K562 (cell line): Measurements from ENCODE around the gene GAPDHS.

Source experiments
- KLF16 ChIP-seq: IDR thresholded peaks from 2 replicates; pipeline ENCODE4 v1.6.1; 2016; ENCODE audit warnings: antibody characterized with exemption
- ZBTB7A ChIP-seq: IDR thresholded peaks from 2 replicates; pipeline ENCODE4 v1.6.1; 2011; ENCODE audit warnings: low read depth, mild to moderate bottlenecking, low read length, moderate library complexity, borderline replicate concordance; ENCODE audit not compliant: control insufficient read depth
- ZNF551 ChIP-seq: fragments of 250-450 bp; sonication (Bioruptor Pico); IDR thresholded peaks from 2 replicates; pipeline ENCODE4 v1.5.0; 2021; ENCODE audit warnings: mild to moderate bottlenecking, moderate library complexity

DNA sequence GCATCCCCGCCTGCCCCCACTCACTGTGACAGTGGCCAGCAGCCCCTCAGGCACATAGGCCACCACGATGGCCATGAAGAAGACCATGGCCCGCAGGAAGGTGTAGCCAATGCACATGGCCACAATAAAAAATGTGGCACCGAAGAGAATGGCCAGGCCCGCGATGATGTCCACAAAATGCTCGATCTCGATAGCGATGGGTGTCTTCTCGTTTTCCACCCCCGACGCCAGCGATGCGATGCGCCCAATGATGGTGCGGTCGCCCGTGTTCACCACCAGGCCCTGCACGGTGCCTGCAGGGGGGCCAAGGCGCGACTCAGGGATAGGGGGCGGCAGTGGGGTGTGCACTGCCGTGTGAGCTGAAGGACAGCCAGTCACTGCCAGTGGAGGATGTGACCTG, 26.5 kb downstream of the GAPDHS start:
- TF ChIP-seq KLF16, result no peak
- TF ChIP-seq ZBTB7A, result no peak
- TF ChIP-seq ZNF551 (CRISPR knock-in tag), result no peak
